Heart left ventricle (tissue), 16 donors: ENCODE measurements around the gene CELF4. TPM values are rescaled to one million over a fixed set of nuclear protein-coding genes. Genes with fewer than 3 reads are reported as not detected.

Experiments
- ATAC-seq, 4 donors: fragments of 200-7000 bp; cut with Tn5 transposase; one replicate each; pipeline ENCODE4 v1.9.1; 2020 to 2022; ENCODE audit warnings: moderate library complexity in 4 of 4, mild to moderate bottlenecking in 3 of 4, moderate number of reproducible peaks in 1 of 4
- DNase-seq, 5 donors: peaks; one replicate each; pipeline ENCODE4 v3.0.0-alpha.2; 2020
- H3K27ac ChIP-seq, 12 donors: fragments of 200-600 bp; sonication (generic) in 4 of 12; one replicate each; pipeline versions ENCODE4 v1.5.0 to v1.8.0; 2016 to 2022; ENCODE audit warnings: mild to moderate bottlenecking in 2 of 12
- H3K27me3 ChIP-seq, 9 donors: fragments of 200-600 bp; sonication (generic) in 2 of 9; one replicate each; pipeline versions ENCODE4 v1.5.1 to v1.8.0; 2016 to 2022; ENCODE audit warnings: mild to moderate bottlenecking in 3 of 9
- H3K36me3 ChIP-seq, 9 donors: fragments of 200-600 bp; sonication (generic) in 2 of 9; one replicate each; pipeline versions ENCODE4 v1.5.0 to v1.8.0; 2018 to 2022; ENCODE audit warnings: mild to moderate bottlenecking in 2 of 9
- H3K4me1 ChIP-seq, 12 donors: fragments of 200-600 bp; sonication (generic) in 4 of 12; one replicate each; pipeline versions ENCODE4 v1.5.0 to v1.8.0; 2016 to 2022; ENCODE audit warnings: mild to moderate bottlenecking in 3 of 12
- H3K4me3 ChIP-seq, 12 donors: fragments of 200-600 bp; sonication (generic) in 4 of 12; one replicate each; pipeline versions ENCODE4 v1.5.0 to v1.8.0; 2017 to 2022; ENCODE audit warnings: mild to moderate bottlenecking in 9 of 12, moderate library complexity in 4 of 12
- H3K9me3 ChIP-seq, 12 donors: fragments of 200-600 bp; sonication (generic) in 4 of 12; one replicate each; pipeline versions ENCODE4 v1.5.0 to v1.8.0; 2016 to 2022; ENCODE audit warnings: mild to moderate bottlenecking in 1 of 12
- POLR2A ChIP-seq, 2 donors: fragments of 450-650 bp; IDR thresholded peaks; one replicate each; pipeline ENCODE4 v1.6.1; 2017; ENCODE audit warnings: antibody characterized with exemption in 2 of 2, mild to moderate bottlenecking in 2 of 2, moderate library complexity in 2 of 2
- WGBS, 4 donors: extraction: QIAGEN DNeasy Blood & Tissue Kit in 2 of 4; methylation state at CpG; one replicate each; pipeline versions ENCODE4 v1.1.5 to v1.1.7; 2013 to 2018; 5-methylcytosine and 5-hydroxymethylcytosine counted together
- intact Hi-C, 10 donors: fragments of 100-400 bp; cut with DNase I; formaldehyde crosslinking; loops; one replicate each; pipeline versions ENCODE4 v1.11.1 to v1.14.2; 2022
- polyA plus RNA-seq, 2 donors: library from polyadenylated mRNA; stranded (reverse); fragments of 200-250 nt; gene quantifications; one replicate each; pipeline ENCODE4 v1.2.3, GENCODE V29; 2013
- total RNA-seq, 9 donors: library from RNA; depleted of rRNA in 2 of 9; stranded (reverse); fragments of >200 nt in 2 of 9; fragmentation: NEBNext Ultra II Directional in 3 of 9; extraction: Animal tissue kit (Norgen Biotek cat#: 25700) in 3 of 9; gene quantifications; one replicate each; pipeline versions ENCODE4 v1.1.0 to v1.2.4, GENCODE V29; 2016 to 2023
- TF ChIP-seq, protein P1 (sequence below), 12 donors: fragments of 200-600 bp; sonication (generic) in 4 of 12; IDR thresholded peaks; one replicate each; pipeline versions ENCODE4 v1.5.0 to v1.8.0; 2018 to 2022; ENCODE audit warnings: antibody characterized with exemption in 12 of 12, mild to moderate bottlenecking in 5 of 12
- donor health status: ischemic (EF 13 %, LVEDD 7.1; RV severe dilation, severe dysfunction).
- donor health status: healthy with polysubstance abuse.
- donor health status: DM: no; HTN: yes; CAD: no.
- donor health status: DM: no; HTN: no; CAD: no.
- donor health status: ischemic (EF 25% LVEDD 6.9; RV normal size, moderate dysfunction).
- donor health status: ischemic (EF 25% LVEDD 5.7; RV mildly dilated, moderate dysfunction).
- donor health status: healthy.
- donor health status: DM: yes; HTN: yes; CAD: no.
- donor health status: ischemic (EF 35%, LVEDD 5.7; RV mildly dilated, moderate dysfunction).
- donor health status: nonischemic (EF 11% LVEDD 7.7; RV severe dilation, severe dysfunction).
- donor health status: DM: yes; HTN: yes; CAD: no.
- donor health status: PGD.
- donor health status: ischemic (EF 29% LVEDD 5.4; RV normal size, mild dysfunction).
- donor health status: nonischemic (EF 23%, LVEDD 6.1; RV moderate dilation, normal function).

Gene CELF4
- total and polyA plus RNA-seq, 11 donors, result 0.11 to 0.67 (median 0.40) TPM; not detected in 3

DNA sequence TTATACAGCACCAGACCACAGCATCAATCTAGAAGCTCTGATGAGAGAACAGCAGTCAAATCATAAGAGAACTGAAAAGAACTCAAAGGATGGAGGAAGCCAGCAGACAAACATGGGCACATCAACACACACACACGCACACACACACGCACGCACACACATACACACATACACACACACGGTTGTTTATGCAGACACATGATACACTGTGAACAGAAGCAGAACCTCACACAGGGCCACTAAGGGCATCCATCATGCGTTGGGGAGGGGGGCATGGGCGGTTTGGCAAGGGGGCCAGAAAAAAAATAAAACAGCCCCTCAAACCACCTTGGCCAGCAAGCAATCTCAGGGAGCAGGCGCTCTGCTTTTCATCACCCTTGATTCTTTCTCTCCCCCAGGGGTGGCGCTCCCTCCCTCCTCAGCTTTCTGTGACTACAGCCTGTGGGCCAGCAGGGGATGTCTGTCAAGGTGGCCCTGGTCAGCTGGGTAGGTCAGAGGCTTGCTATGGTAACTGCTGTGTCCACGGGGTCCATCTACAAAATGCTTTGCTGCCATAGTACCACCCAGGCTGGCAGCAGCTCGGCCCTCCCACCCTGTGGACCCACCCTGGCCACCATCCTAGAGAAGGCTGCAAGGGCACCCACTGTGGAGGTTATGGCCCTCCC is 318.0 kb downstream of the CELF4 start:
- WGBS, 4 donors, result 80 to 86% (median 84%) methylated on average over 9 to 10 of the region's 10 CpGs
- intact Hi-C loops, result loop anchor here in 2 of 10 donors (10.0 kb wide), 2 partner anchors 57 to 63 kb away; no protein-coding TSS in a partner anchor
- H3K27ac ChIP-seq, result no peak overlapping the region
- H3K27me3 ChIP-seq, result peaks cover 0 to 47% (median 8%) of the 10 kb centered on the region in 9 donors
- no peak for TF ChIP-seq POLR2A (IDR thresholded peaks at IDR 0.05)
- TF ChIP-seq, protein P1, sequence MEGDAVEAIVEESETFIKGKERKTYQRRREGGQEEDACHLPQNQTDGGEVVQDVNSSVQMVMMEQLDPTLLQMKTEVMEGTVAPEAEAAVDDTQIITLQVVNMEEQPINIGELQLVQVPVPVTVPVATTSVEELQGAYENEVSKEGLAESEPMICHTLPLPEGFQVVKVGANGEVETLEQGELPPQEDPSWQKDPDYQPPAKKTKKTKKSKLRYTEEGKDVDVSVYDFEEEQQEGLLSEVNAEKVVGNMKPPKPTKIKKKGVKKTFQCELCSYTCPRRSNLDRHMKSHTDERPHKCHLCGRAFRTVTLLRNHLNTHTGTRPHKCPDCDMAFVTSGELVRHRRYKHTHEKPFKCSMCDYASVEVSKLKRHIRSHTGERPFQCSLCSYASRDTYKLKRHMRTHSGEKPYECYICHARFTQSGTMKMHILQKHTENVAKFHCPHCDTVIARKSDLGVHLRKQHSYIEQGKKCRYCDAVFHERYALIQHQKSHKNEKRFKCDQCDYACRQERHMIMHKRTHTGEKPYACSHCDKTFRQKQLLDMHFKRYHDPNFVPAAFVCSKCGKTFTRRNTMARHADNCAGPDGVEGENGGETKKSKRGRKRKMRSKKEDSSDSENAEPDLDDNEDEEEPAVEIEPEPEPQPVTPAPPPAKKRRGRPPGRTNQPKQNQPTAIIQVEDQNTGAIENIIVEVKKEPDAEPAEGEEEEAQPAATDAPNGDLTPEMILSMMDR (IDR thresholded peaks at IDR 0.05), result no peak
- no peaks in the 10 kb centered on the region for H3K9me3 ChIP-seq
- H3K4me1 ChIP-seq, result peaks cover 0 to 5% (median 0%) of the 10 kb centered on the region in 12 donors
- ATAC-seq (no peak), DNase-seq (peak in 1 of 5 donors; percentile 7)
- no peaks in the 10 kb centered on the region for H3K36me3 ChIP-seq
- H3K4me3 ChIP-seq, result no peak overlapping the region

DNA sequence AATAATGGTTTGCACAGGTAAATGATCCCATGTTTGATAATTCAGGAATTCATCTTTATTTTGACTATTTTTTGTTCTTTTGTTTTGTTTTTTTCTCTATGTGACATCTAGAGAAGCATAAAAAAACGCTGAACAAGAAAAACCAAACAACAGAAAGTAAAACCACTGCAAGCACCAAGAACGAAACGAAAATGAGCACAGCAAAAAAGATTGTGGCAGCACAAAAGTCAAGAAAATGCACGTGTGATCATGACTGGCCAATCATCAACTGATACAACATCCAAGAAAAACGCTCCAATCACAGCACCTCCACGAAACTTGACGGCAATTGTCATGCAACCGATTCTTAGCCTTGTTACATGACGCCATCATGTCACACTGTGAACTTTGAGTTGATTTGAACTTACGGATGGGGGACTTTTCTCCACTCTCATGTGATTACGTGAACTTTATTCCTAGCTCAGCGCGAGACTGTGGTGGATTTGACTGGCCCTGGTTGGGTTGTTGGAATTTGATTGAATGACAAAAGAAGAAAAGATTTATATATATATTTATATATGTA is 318.7 kb downstream of the CELF4 start:
- TF ChIP-seq, protein P1 (IDR thresholded peaks at IDR 0.05), result no peak
- no peak for TF ChIP-seq POLR2A (IDR thresholded peaks at IDR 0.05)
- intact Hi-C loops, result loop anchor here in 2 of 10 donors (10.0 kb wide), 2 partner anchors 58 to 62 kb away; no protein-coding TSS in a partner anchor
- Histone ChIP-seq H3K27me3 (peaks cover 0 to 39% (median 8%) of the 10 kb centered on the region in 9 donors), H3K27ac (no peak overlapping the region), H3K4me3 (no peak overlapping the region), H3K36me3 (no peaks in the 10 kb centered on the region), H3K4me1 (peaks cover 0 to 5% (median 0%) of the 10 kb centered on the region in 12 donors), H3K9me3 (no peaks in the 10 kb centered on the region)
- no peak for ATAC-seq
- WGBS, 4 donors, result 89 to 90% (median 89%) methylated on average over 13 of the region's 13 CpGs
- no peak for DNase-seq

DNA sequence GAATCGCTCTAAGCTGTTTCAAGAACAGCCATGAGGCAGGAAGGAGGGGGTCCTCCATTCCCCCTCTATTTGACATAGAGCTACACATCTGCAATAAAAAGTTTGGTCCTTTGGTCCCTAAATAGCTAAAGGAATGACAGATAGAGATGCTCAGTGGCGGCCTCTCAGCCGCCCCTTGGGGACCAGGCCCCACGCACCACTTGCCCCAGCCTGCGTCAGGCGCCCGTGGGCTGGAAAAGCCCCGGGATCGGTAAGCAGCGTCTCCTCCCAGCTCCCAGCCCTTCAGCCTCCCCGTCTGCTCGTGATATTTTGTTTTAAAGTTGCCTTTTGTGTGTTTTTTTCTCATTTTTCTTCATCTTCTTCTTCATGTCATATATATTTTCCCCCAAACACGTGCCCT is 321.0 kb downstream of the CELF4 start:
- intact Hi-C loops, result loop anchor here in 2 of 10 donors (10.0 kb wide), 2 partner anchors 60 kb away; no protein-coding TSS in a partner anchor
- no peaks in the 10 kb centered on the region for H3K36me3 ChIP-seq
- DNase-seq (no peak), ATAC-seq (no peak)
- no peaks in the 10 kb centered on the region for H3K9me3 ChIP-seq
- no peak for TF ChIP-seq POLR2A (IDR thresholded peaks at IDR 0.05)
- TF ChIP-seq, protein P1 (IDR thresholded peaks at IDR 0.05), result no peak
- H3K27me3 ChIP-seq, result peaks cover 0 to 34% (median 8%) of the 10 kb centered on the region in 9 donors
- no peak overlapping the region for H3K27ac ChIP-seq
- no peak overlapping the region for H3K4me3 ChIP-seq
- WGBS, 4 donors, result 93 to 94% (median 94%) methylated on average over 13 of the region's 13 CpGs
- H3K4me1 ChIP-seq, result peaks cover 0 to 5% (median 0%) of the 10 kb centered on the region in 12 donors

DNA sequence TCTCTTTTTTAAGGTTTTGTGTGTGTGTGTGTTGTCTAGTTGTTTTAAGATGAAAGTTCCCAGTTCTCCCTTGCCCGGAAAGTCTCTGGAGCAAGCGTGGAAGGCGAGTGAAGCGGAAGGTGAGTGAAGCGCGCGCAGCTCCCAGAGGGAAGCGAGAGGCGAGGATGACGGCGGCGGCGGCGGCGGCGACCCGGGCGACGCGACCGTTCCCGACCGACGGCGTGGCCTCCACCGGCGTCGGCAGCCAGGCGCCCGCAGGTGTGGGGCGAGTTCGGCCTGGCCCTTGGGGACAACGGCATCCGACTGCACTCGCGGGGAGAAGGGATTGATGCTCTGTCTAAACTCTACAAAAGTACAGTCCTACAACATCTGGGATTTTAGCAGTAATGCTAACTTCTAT is 321.9 kb downstream of the CELF4 start:
- no peaks in the 10 kb centered on the region for H3K9me3 ChIP-seq
- H3K27ac ChIP-seq, result no peak overlapping the region
- H3K4me3 ChIP-seq, result peak overlapping the region in 2 of 12 donors; percentile 11 to 19
- ATAC-seq (no peak), DNase-seq (no peak)
- 11 to 18% (median 12%) methylated on average over 36 of the region's 36 CpGs for WGBS, 4 donors
- no peaks in the 10 kb centered on the region for H3K36me3 ChIP-seq
- TF ChIP-seq POLR2A (IDR thresholded peaks at IDR 0.05), result no peak
- TF ChIP-seq, protein P1 (IDR thresholded peaks at IDR 0.05), result no peak
- peaks cover 0 to 5% (median 0%) of the 10 kb centered on the region in 12 donors for H3K4me1 ChIP-seq
- peaks cover 0 to 38% (median 8%) of the 10 kb centered on the region in 9 donors for H3K27me3 ChIP-seq
- intact Hi-C loops, result loop anchor here in 2 of 10 donors (10.0 kb wide), 2 partner anchors 59 to 61 kb away; no protein-coding TSS in a partner anchor
